Naive thymus-derived CD4-positive, alpha-beta T cell (primary cell): ENCODE results near the gene RBFOX2. TPM values are rescaled to one million over a fixed set of nuclear protein-coding genes. Genes with fewer than 3 reads are reported as not detected.

Experiments
- ATAC-seq: fragments of 150-1000 bp; cut with Tn5 transposase; 2 replicates; pipeline ENCODE4 v1.10.0; 2021; ENCODE audit warnings: mild to moderate bottlenecking, moderate library complexity
- CTCF ChIA-PET: fragments of 350-600 bp; sonication (Branson Sonifier 250); formaldehyde crosslinking; loops from one replicate; lab custom pipeline; 2021; ENCODE audit warnings: antibody characterized with exemption; lab: Charles Lee
- POLR2A ChIA-PET: fragments of 350-600 bp; sonication (Branson Sonifier 250); formaldehyde crosslinking; loops from one replicate; lab custom pipeline; 2021; ENCODE audit warnings: antibody characterized with exemption, inconsistent platforms; lab: Charles Lee
- DNase-seq, 9 donors: peaks; one replicate each; pipeline versions ENCODE4 v3.0.0 to v3.0.0-alpha.2; 2020 to 2022; ENCODE audit warnings: mixed read lengths in 1 of 9
- H3K27ac ChIP-seq: one replicate; pipeline ENCODE4 v1.7.0; 2013; ENCODE audit warnings: mild to moderate bottlenecking, low read depth, low read length, moderate library complexity
- H3K27me3 ChIP-seq, 2 donors: one replicate each; pipeline ENCODE4 v1.7.0; 2013; ENCODE audit warnings: low read length in 2 of 2, mild to moderate bottlenecking in 2 of 2, moderate library complexity in 2 of 2; ENCODE audit not compliant: control insufficient read depth in 2 of 2, insufficient read depth in 2 of 2
- H3K36me3 ChIP-seq, 3 experiments: 1 replicate in 2 of 3; 2 replicates in 1 of 3; pipeline ENCODE4 v1.7.0; 2013; ENCODE audit warnings: low read length in 3 of 3, mild to moderate bottlenecking in 3 of 3, moderate library complexity in 1 of 3; ENCODE audit not compliant: insufficient read depth in 3 of 3, control insufficient read depth in 2 of 3
- H3K4me1 ChIP-seq, 2 donors: one replicate each; pipeline ENCODE4 v1.7.0; 2013; ENCODE audit warnings: low read length in 2 of 2, mild to moderate bottlenecking in 2 of 2, moderate library complexity in 1 of 2; ENCODE audit not compliant: control insufficient read depth in 2 of 2, insufficient read depth in 2 of 2
- H3K4me3 ChIP-seq: 2 replicates; pipeline ENCODE4 v1.7.0; 2013; ENCODE audit warnings: mild to moderate bottlenecking, low read length
- H3K9me3 ChIP-seq, 3 experiments: 1 replicate in 2 of 3; 2 replicates in 1 of 3; pipeline ENCODE4 v1.7.0; 2013; ENCODE audit warnings: low read length in 3 of 3; ENCODE audit not compliant: control insufficient read depth in 2 of 3
- H3K27ac Mint-ChIP-seq, 9 donors: one replicate each; pipeline ENCODE4 v1.8.0; 2020 to 2022; ENCODE audit warnings: mixed read lengths in 9 of 9, mild to moderate bottlenecking in 8 of 9, moderate library complexity in 5 of 9, inconsistent platforms in 2 of 9
- H3K27me3 Mint-ChIP-seq, 5 donors: one replicate each; pipeline ENCODE4 v1.8.0; 2021 to 2022; ENCODE audit warnings: mixed read lengths in 5 of 5, mild to moderate bottlenecking in 1 of 5
- H3K36me3 Mint-ChIP-seq, 5 donors: one replicate each; pipeline ENCODE4 v1.8.0; 2020 to 2022; ENCODE audit warnings: mixed read lengths in 5 of 5, mild to moderate bottlenecking in 3 of 5, inconsistent platforms in 1 of 5
- H3K4me1 Mint-ChIP-seq, 7 donors: one replicate each; pipeline ENCODE4 v1.8.0; 2020 to 2022; ENCODE audit warnings: mixed read lengths in 7 of 7, mild to moderate bottlenecking in 3 of 7, inconsistent platforms in 1 of 7
- H3K4me3 Mint-ChIP-seq, 10 donors: one replicate each; pipeline ENCODE4 v1.8.0; 2020 to 2022; ENCODE audit warnings: mild to moderate bottlenecking in 10 of 10, mixed read lengths in 10 of 10, moderate library complexity in 6 of 10, inconsistent platforms in 2 of 10
- H3K9me3 Mint-ChIP-seq, 11 donors: one replicate each; pipeline ENCODE4 v1.8.0; 2020 to 2022; ENCODE audit warnings: mixed read lengths in 11 of 11, mild to moderate bottlenecking in 4 of 11, inconsistent platforms in 1 of 11, moderate library complexity in 1 of 11
- intact Hi-C, 2 donors: fragments of 100-400 bp; cut with micrococcal nuclease; formaldehyde crosslinking; loops; one replicate each; pipeline ENCODE4 v1.15.1; 2023
- polyA plus RNA-seq, 2 donors: library from polyadenylated mRNA; unstranded; fragments of 300-500 nt; fragmentation: Illumina TruSeq; gene quantifications; one replicate each; pipeline ENCODE4 v1.2.3, GENCODE V29; 2021
- total RNA-seq, 6 experiments: library from RNA in 5 of 6; stranded (reverse) in 5 of 6; gene quantifications; 1 replicate in 5 of 6; 2 replicates in 1 of 6; pipeline ENCODE4 v1.2.3 and lab custom pipeline; 2021 to 2026

RBFOX2 gene
- total and polyA plus RNA-seq, 7 experiments from 2014 or later = 0.39 to 1.7 (median 1.1) TPM

- intact Hi-C loops = no loop called here
- H3K4me3 Mint-ChIP-seq = no peak overlapping the region
- no peaks in the 10 kb centered on the region for H3K9me3 Mint-ChIP-seq
- peaks cover 0 to 4% (median 0%) of the 10 kb centered on the region in 5 donors for H3K36me3 Mint-ChIP-seq
- H3K27me3 Mint-ChIP-seq = peaks cover 0 to 21% (median 6%) of the 10 kb centered on the region in 5 donors
- no peak overlapping the region for H3K27ac ChIP-seq
- no peaks in the 10 kb centered on the region for H3K27me3 ChIP-seq
- POLR2A ChIA-PET = interaction anchor here (0.6 to 0.7 kb wide), 3 partner anchors 19 to 394 kb away, joined by 3 to 7 read pairs (median 5); no protein-coding TSS in a partner anchor
- peaks cover 0 to 3% (median 0%) of the 10 kb centered on the region in 7 donors for H3K4me1 Mint-ChIP-seq
- H3K36me3 ChIP-seq = no peaks in the 10 kb centered on the region
- ATAC-seq = no peak
- CTCF ChIA-PET = no interaction called here
- H3K4me1 ChIP-seq = no peaks in the 10 kb centered on the region
- no peak overlapping the region for H3K27ac Mint-ChIP-seq
- no peaks in the 10 kb centered on the region for H3K9me3 ChIP-seq
- no peak overlapping the region for H3K4me3 ChIP-seq
- DNase-seq = no peak
Observed at GRCh38 chr22:35967046-35967397, 61.6 kb downstream of the RBFOX2 start.

DNA sequence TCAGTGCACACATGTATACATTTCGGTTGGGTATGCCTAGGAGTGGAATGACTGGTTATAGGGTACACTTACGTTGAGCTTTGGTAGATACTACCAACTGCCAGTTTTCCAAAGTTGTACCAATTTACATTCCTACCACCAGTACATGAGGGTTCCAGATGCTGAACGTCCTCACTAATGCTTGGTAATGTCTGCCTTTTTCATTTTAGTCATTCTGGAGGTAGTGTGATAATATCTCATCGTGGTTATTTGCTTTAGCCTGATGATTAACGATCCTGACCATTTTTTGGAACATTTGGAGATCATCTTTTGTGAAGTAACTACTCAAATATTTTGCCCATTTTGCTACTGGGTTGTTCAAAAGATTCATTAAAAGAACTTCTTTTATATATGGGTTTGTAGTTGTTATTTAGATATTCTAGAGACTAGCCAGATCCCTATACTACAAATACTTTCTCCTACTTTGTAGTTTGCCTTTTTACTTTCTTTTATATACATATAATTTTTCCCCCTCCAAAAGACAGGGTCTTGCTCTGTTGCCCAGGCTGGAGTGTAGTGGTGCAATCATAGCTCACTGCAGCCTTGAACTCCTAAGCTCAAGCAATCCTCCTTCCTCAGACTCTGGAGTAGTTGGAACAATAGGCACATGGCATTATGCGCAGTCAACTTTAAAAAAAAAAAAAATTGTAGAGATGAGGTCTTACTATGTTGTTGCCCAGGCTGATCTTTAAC, 62.1 kb downstream of the RBFOX2 start:
- H3K4me1 ChIP-seq = no peaks in the 10 kb centered on the region
- no peaks in the 10 kb centered on the region for H3K36me3 ChIP-seq
- DNase-seq = no peak
- CTCF ChIA-PET = no interaction called here
- H3K4me3 ChIP-seq = no peak overlapping the region
- POLR2A ChIA-PET = interaction anchor here (0.7 kb wide), 1 partner anchor 25 kb away, joined by 3 read pairs; no protein-coding TSS in a partner anchor
- no peak overlapping the region for H3K27ac ChIP-seq
- no peaks in the 10 kb centered on the region for H3K27me3 ChIP-seq
- intact Hi-C loops = no loop called here
- peaks cover 0 to 4% (median 0%) of the 10 kb centered on the region in 5 donors for H3K36me3 Mint-ChIP-seq
- peaks cover 0 to 27% (median 6%) of the 10 kb centered on the region in 5 donors for H3K27me3 Mint-ChIP-seq
- no peak overlapping the region for H3K4me3 Mint-ChIP-seq
- no peaks in the 10 kb centered on the region for H3K9me3 ChIP-seq
- H3K27ac Mint-ChIP-seq = no peak overlapping the region
- H3K9me3 Mint-ChIP-seq = no peaks in the 10 kb centered on the region
- no peak for ATAC-seq
- H3K4me1 Mint-ChIP-seq = no peaks in the 10 kb centered on the region

DNA sequence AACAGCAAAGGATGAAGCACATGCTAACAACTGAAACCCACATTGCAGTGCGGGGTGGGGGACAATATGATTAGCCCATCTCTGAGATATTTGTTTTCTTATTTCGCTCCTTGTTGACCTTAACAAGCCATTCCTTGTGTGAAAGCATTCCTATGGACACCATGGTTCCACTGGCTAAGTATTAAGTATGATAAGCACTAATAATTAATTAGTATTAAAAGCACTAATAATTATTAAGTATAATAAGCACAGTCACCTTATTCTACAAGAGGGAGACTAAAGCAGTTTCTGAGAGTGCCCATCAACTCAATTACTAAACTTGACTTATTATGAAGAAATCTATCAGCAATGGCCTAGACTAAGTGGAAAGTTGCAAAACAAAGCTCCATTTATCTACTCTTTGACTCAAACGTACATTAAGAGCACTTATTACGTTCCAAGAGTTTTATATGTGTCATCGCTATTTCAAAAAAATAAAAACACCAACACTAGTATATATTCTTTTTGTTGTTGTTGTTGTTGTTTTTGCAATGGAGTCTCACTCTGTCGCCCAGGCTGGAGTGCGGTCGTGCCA, 65.3 kb downstream of the RBFOX2 start:
- Mint-ChIP-seq H3K4me1 (no peaks in the 10 kb centered on the region), H3K4me3 (no peak overlapping the region), H3K27me3 (peaks cover 0 to 29% (median 11%) of the 10 kb centered on the region in 5 donors), H3K36me3 (no peaks in the 10 kb centered on the region), H3K9me3 (no peaks in the 10 kb centered on the region), H3K27ac (no peak overlapping the region)
- Histone ChIP-seq H3K27ac (no peak overlapping the region), H3K4me3 (no peak overlapping the region), H3K36me3 (no peaks in the 10 kb centered on the region), H3K27me3 (no peaks in the 10 kb centered on the region), H3K9me3 (no peaks in the 10 kb centered on the region), H3K4me1 (no peaks in the 10 kb centered on the region)
- no peak for ATAC-seq
- DNase-seq = no peak
- ChIA-PET CTCF (no interaction called here), POLR2A (no interaction called here)
- intact Hi-C loops = no loop called here

GRCh38 chr22:35961480-35962295, 66.9 kb downstream of the RBFOX2 start:
- no peak overlapping the region for H3K4me3 Mint-ChIP-seq
- ATAC-seq = no peak
- CTCF ChIA-PET = no interaction called here

GRCh38 chr22:35960854-35961253, 67.8 kb downstream of the RBFOX2 start:
- H3K4me3 ChIP-seq = no peak overlapping the region
- no peaks in the 10 kb centered on the region for H3K4me1 ChIP-seq
- no peak for ATAC-seq
- no peaks in the 10 kb centered on the region for H3K36me3 ChIP-seq
- no peaks in the 10 kb centered on the region for H3K9me3 Mint-ChIP-seq
- no peaks in the 10 kb centered on the region for H3K4me1 Mint-ChIP-seq
- no peak overlapping the region for H3K4me3 Mint-ChIP-seq
- H3K9me3 ChIP-seq = no peaks in the 10 kb centered on the region
- CTCF ChIA-PET = no interaction called here
- intact Hi-C loops = no loop called here
- H3K27me3 Mint-ChIP-seq = peaks cover 0 to 16% (median 8%) of the 10 kb centered on the region in 5 donors
- H3K36me3 Mint-ChIP-seq = no peaks in the 10 kb centered on the region
- H3K27ac Mint-ChIP-seq = no peak overlapping the region
- no peaks in the 10 kb centered on the region for H3K27me3 ChIP-seq
- no peak for DNase-seq
- POLR2A ChIA-PET = no interaction called here
- H3K27ac ChIP-seq = no peak overlapping the region

More at GRCh38 chr22:35961480-35962295, 66.9 kb downstream of the RBFOX2 start:
- Mint-ChIP-seq H3K36me3 (no peaks in the 10 kb centered on the region), H3K27ac (no peak overlapping the region), H3K9me3 (no peaks in the 10 kb centered on the region), H3K27me3 (peaks cover 0 to 23% (median 8%) of the 10 kb centered on the region in 5 donors), H3K4me1 (no peaks in the 10 kb centered on the region)
- no peak overlapping the region for H3K27ac ChIP-seq
- DNase-seq = no peak
- no peaks in the 10 kb centered on the region for H3K4me1 ChIP-seq
- POLR2A ChIA-PET = no interaction called here
- H3K36me3 ChIP-seq = no peaks in the 10 kb centered on the region
- intact Hi-C loops = no loop called here
- no peak overlapping the region for H3K4me3 ChIP-seq
- no peaks in the 10 kb centered on the region for H3K9me3 ChIP-seq
- no peaks in the 10 kb centered on the region for H3K27me3 ChIP-seq

DNA sequence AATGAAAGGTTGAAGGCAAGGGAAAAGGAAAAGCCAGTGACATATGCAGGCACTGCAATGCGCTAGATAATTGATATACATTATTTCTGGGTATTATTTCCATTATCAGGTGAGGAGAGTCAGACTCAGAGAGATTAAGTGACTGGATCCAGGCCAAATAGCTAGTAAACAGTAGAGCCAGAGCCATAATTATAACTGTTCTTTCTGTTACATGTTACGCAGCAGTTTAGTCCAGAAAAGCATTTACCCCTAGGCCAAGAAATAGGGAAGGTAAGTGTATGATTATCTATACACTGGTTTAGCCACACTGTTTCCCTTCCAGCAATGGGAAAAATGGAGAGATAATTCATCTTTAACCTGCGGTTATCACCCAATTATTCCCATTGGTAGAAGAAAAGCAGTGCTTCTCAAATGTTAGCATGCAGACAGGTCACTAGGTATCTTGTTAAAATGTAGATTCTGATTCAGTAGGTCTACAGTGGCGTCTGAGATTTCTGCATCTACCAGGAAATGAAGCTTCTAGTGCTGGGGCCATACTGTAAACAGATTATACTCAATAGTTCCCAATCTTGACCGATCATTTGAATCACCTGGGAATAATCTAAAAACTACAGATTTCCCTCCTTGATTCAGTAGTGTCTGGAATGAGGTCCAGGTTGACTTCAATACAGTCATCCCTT, 69.4 kb downstream of the RBFOX2 start:
- H3K27me3 ChIP-seq = no peaks in the 10 kb centered on the region
- no peaks in the 10 kb centered on the region for H3K4me1 Mint-ChIP-seq
- H3K4me3 Mint-ChIP-seq = no peak overlapping the region
- H3K4me1 ChIP-seq = no peaks in the 10 kb centered on the region
- ATAC-seq (no peak), DNase-seq (no peak)
- no peaks in the 10 kb centered on the region for H3K9me3 Mint-ChIP-seq
- intact Hi-C loops = no loop called here
- H3K27me3 Mint-ChIP-seq = peaks cover 0 to 18% (median 8%) of the 10 kb centered on the region in 5 donors
- no peaks in the 10 kb centered on the region for H3K36me3 Mint-ChIP-seq
- H3K27ac ChIP-seq = no peak overlapping the region
- no peak overlapping the region for H3K4me3 ChIP-seq
- H3K9me3 ChIP-seq = no peaks in the 10 kb centered on the region
- CTCF ChIA-PET = no interaction called here
- no peaks in the 10 kb centered on the region for H3K36me3 ChIP-seq
- POLR2A ChIA-PET = no interaction called here
- H3K27ac Mint-ChIP-seq = no peak overlapping the region
